Esophagus squamous epithelium (tissue), 4 donors: Measurements from ENCODE around the gene BTG4.

Source experiments
- CTCF ChIP-seq, 6 experiments: fragments of 450-650 bp in 4 of 6; fragments of 200-600 bp in 2 of 6; sonication (generic) in 2 of 6; IDR thresholded peaks; one replicate each; pipeline ENCODE4 v1.5.1; 2016 to 2019; ENCODE audit warnings: antibody characterized with exemption in 6 of 6, mild to moderate bottlenecking in 4 of 6, moderate library complexity in 4 of 6
- POLR2A ChIP-seq, 4 donors: fragments of 450-650 bp; IDR thresholded peaks; one replicate each; pipeline ENCODE4 v1.6.1; 2017; ENCODE audit warnings: antibody characterized with exemption in 4 of 4, mild to moderate bottlenecking in 4 of 4, moderate library complexity in 3 of 4

- TF ChIP-seq CTCF (IDR thresholded peaks at IDR 0.05) (no peak), POLR2A (IDR thresholded peaks at IDR 0.05) (no peak)
These were observed 37.6 kb upstream of the BTG4 start for GRCh38 chr11:111549869-111550203.
